Measurements from ENCODE around the gene PFDN1.

Gene PFDN1

DNA sequence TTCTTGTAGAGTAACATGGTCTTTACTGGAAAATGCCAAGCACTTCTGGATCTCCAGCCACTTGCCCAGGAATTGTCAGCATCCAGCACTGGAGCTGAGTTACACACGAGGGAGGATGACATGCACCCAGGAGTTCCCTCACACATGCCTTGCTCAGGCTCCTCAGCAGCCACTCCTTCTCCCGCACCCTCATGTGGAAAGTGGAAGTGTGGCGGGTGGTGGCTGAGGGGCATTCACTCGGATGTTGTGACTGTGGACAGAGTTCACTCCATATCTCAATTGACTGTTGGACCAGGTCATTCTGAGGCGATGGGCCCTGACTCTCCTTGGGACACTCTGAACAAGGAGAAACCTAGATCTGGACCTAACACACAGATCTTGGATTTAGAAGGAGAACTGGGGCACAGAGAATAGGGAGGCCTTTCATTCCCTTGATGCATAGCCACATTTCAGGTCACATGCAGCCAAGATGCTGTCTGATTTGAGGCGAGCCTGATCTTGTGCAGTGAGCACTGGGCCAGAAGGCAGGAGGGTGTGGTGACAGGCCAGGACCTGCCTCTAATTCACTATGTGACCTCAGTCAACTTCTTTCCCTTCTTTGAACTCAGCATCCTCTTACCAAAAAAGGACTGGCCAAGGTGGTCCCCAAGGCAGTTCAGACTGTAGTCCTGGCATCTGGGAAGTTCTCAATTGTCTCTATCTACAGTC, 65.9 kb downstream of the PFDN1 start:
- DNase-seq = no peak

DNA sequence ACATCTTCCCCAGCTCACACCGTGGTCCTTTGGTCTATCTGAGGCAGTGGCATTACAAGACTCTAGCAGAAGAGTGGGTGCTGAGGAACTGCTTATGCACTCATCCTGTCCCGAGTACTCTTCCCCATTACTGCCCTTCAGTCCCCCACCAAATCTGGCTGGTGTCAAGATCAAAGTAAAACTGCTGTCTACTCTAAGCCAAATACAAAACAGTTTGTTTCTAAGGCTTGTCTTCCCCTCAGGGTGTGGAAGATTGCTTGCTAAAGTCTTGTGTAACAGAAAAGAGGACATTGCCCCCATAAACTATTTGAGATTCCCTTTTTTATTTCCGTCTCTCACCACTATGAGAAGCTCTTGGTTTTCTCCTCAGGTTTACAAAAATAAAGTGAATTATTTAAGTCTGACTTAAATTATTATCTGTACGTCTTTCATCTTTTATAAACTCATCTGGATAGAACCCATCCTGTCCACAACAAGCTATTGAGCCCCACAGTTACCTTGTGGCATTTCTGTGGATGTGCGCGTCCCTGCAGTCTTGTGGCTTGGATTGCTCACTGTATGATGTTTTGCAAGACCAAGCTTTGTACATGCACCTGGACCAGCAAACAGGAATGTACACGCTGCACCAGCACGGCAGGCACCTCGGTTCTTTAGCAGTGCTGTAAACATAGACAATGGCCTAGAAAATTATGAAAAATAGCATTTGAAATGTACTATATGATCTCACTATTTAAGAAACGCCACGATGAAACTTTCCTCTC, 66.9 kb downstream of the PFDN1 start:
- no peak for DNase-seq

DNA sequence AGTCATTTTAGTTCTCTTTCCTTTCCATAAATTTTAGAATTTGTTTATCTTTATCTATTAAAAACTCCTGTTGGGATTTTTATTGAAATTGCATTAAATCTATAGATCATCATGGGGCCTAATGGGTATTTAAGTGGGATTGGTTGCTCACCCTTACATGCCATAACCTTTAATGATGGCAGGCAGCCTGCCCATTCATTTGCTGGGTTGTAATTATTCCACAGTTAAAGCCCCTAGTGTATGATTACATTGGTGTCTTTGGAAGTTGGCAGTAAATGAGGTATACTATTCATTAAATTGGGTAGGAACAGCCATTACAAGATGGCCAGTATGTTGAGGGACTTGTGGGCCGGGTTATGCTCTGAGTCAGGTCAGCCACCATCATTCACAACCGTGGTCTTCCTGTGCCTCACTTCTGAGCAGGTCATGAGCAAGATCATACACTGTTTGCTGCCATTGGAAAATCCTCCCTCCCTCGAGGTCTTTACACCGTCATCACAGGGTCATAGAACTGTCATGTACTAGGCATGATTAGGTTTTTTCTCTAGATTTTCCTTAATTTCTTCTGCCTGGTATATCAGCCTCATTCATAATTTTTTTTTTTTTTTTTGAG, 68.4 kb downstream of the PFDN1 start:
- DNase-seq = no peak

DNA sequence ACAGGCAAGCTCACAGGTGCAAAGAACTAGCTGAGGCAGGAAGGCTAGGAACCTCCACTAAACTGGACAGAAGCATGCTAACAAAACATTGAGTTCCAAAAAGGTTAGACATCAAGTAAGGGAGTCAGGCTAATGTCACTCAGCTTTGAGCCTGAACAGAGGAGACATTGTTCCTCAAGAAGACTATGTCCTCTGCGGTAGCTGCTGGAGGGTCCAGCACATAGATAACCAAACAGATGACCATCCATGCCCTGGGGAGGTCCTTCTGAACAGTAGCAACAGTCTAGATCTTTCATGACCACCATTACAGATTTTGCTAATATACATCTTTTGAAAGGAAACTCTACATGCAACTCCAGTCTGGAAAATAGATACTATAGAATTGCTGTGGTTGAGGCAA, 70.2 kb downstream of the PFDN1 start:
- DNase-seq = no peak

DNA sequence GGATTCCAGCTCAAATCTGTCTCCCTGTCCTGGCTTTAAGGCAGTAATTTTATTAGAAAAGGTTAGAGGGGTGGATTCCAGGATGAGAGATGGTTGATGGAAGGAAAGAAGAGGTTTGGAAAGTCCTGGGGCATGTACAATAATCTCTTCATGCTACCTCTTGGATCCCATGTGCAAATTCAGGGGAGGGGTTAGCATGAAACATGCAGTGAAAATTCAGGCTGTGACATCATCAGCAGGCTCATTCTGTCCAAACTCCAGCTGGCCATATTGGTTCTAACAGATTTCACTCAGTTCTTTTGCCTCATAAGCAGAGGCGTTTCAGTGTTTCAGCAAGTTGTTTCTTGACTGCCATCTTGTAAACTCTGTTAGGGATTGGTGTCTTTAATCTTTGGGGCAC, 72.5 kb downstream of the PFDN1 start:
- DNase-seq = no peak

DNA sequence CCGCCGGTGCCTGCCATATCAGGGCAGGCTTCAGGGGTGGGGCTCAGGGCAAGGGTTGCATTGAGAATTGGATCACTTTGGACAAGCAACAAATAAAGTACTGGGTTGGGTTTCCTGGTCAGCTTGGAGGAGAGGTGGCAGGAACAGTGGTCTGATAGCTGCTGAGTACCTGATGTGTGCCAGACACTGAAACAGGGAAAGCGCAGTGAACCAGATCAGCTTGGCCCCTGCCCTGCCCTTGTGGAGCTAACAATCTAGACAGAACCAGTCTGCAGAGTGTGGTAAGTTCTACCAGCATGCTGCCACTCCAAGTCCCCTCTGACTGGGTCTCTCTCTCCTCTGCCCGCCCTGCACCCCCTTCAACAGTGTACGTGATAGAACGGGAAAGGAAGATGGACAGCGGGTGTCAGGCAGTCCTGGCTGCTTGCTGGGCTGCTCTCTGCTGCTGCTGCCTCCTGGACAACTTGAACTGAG, 74.5 kb downstream of the PFDN1 start:
- DNase-seq = no peak

DNA sequence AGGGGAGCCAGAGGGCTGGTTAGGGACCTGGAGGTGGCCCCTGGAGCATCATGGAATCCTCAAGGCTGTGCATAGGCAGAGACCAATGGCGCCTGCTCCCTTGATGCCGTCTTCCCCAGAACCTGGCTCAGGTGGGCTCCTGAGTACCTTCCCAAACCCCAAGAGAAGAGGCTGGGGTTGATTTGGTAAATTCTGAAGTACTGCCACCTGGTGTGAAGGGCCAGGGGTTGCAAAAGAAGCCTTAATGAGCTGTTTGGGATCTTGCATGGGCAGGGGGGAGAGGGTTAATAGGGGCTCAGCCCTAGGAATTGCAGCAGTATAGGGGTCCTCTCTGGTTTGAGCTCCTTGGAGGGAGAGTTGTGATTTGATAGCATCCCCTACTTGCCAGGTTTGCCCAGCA, 75.9 kb downstream of the PFDN1 start:
- no peak for DNase-seq

DNA sequence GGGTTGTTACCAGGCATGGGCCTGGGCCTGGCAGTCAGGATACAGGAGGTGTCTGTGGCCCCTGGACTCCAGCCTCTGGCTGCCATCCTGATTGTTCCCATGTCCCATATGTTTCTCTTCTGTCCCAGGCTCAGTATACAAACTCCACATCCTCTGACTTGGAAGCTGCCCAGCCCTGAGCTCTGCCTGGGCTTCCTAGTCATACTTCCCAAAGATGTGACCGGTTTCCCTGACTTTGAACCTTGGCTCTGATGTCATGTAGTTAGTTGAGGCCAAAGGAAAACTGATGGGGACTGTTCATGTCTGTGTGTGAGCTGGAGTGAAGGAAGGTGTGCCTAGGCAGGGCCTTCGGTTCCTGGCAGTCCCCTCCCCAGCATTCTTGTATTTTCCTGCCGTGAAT, 77.5 kb downstream of the PFDN1 start:
- no peak for DNase-seq

DNA sequence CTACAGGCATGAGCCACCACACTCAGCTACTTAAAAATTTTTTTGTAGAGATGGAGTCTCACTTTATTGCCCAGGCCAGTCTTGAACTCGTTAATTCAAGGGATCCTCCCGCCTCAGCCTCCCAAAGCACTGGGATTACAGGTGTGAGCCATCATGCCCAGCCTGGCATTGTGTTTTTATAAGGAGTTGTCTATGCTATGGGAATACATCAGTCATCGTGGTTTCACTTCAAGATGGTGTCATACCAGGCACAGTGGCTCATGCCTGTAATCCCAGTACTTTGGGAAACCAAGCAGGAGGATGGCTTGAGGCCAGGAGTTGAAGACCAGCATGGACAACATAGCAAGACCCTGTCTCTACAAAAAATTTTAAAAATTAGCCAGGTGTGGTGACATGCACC, 78.2 kb downstream of the PFDN1 start:
- DNase-seq = no peak

DNA sequence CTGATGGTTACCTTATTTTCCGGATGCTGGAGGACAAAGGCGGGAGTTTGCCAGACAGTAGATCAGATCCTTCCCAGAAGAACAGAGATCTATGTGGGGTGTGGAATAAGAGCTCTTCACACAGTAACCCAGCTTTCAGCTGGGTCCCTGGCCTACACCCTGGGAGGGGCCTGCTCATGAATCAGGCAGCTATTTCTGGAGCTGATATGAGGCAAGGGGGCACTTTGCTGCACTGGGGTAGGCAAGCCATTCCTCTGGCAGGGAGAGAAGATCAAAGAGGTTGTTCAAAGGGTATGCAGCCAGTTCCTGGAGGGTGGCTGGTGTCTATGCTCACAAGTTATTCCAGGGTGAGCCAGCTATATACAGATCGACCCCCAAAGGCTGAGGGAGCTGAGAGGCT, 79.3 kb downstream of the PFDN1 start:
- DNase-seq = no peak

DNA sequence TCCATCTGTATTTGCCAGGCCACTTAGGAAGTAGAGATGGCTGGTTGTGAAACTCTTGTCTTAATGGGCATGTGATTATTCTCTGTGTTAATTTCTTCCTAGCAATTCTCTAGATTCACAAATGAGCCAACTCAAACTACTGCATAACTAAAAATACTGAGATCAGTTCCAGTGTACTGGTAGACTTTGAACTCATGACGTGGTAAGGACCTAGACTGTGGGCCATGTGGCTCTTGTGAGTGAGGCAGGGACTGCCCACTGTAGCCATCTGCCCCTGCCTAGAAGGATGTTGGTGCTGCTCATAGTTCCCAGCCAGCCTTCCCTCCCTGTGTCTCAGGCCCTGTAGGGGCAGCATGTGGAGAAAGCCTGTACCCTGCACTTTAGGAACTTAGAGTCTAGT, 80.5 kb downstream of the PFDN1 start:
- DNase-seq = no peak

DNA sequence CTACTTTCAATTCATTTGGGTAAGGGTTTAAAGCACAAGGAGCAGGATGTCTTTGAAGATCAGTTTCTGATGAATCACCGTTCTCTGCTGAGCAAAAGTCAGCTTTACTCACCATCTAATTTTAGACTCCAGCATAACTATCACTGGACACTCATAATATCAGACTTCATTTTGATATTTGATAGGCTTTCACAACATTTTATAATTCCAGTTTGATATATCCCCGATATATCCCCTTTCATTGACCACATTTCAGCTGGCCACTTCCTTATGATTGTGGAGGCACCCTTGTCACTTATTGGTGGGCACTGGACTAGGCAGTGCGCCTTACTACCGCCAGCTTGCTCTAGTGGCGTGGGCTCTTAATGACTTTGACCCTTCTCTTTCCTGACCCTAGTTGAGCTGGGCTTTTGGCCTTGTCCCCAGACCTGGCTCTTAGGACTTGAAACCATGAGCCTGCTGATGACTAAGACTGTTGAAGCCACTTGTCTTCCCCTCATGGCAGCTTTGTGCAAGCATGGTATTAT, 81.1 kb downstream of the PFDN1 start:
- DNase-seq = no peak

DNA sequence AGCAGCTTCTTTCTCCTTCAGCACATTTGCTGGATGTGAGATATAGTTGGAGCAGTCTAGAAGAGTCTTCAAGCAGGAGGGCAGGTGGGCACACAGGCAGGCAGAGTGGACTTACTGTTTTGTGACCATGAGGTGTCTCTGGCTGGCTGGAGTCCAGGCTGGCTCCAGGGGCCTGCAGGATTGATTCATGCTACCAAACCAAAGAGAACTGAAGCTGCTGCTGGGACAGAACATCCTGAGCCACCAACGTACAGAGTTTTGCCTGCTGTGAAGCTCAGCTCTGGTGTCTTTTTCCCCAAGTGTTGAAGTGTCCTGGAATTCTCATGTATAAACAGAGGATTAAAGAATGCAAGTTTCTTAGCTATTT, 82.2 kb downstream of the PFDN1 start:
- DNase-seq = no peak

DNA sequence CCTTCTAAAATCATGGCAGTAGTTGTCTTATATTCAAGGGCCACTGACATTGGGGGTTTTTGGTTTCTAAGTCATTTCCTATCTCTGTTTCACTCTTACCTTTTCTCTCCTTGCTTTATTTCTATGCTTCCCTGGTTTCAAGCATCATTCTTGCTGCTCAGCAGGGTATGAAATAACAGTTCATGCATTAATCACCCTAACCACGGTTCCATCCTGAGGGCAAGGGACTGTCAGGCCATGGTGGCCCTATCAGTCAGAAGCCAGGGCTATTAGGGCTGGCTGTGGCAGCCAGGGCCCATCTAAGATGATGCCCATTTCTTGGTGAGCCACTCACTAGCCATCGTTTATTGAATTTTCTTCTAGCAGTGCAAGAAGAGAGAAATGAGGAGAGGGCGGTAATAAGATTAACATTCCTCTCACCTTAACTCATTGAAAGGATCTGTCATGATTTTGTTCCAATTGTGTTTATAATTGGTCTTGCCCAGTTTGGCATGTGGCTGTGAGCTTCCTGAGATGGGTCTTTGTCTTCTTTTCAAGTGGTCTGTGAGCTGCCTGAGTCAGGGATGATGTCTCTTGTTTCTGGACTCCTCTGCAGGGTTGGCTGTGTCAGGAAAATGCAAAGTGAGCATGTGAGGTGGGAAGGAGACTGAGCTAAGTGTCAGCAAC, 82.7 kb downstream of the PFDN1 start:
- DNase-seq = no peak

DNA sequence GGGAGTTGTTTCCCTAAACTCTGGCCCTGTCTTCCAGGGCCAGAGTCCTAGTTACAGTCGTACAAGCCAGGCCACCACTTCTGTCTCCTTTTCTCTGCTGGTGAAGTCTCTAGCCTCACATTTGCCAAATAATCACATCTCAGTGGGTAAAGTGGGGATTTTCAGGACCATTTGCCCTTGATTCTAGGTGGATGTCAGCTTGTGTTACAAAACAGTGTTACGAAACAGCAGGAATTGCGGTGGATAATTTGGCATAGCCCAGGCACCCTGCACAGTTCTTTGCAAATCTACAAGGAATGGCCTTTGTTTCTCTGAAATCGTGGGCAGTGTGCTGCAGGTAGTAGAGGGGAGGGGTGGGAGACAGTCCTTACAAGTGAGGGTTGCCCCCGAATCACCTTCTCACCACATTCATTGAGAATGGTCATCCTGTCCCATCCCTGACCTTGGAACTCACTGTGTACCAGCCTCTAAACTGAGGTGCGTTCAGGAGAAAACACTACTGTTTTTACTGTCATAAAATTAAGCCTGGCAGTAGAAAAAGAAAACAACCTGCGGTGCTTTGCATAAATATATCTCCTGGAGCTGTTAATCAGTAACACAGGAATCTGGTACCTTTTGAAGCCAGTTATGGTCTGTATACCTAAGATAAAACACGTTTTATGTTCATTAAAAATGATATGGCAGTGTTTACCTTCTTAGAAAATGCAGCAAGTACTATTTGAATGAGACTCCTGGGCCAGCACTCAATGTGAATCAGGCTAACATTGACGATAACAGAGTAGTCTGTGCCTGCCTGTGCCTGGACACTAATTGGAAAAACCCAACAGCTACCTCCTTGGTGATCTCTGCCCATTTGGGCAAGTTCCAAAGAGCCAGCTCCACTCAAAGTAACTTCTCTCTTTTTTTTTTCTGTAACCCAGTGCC, 83.6 kb downstream of the PFDN1 start:
- no peak for DNase-seq

DNA sequence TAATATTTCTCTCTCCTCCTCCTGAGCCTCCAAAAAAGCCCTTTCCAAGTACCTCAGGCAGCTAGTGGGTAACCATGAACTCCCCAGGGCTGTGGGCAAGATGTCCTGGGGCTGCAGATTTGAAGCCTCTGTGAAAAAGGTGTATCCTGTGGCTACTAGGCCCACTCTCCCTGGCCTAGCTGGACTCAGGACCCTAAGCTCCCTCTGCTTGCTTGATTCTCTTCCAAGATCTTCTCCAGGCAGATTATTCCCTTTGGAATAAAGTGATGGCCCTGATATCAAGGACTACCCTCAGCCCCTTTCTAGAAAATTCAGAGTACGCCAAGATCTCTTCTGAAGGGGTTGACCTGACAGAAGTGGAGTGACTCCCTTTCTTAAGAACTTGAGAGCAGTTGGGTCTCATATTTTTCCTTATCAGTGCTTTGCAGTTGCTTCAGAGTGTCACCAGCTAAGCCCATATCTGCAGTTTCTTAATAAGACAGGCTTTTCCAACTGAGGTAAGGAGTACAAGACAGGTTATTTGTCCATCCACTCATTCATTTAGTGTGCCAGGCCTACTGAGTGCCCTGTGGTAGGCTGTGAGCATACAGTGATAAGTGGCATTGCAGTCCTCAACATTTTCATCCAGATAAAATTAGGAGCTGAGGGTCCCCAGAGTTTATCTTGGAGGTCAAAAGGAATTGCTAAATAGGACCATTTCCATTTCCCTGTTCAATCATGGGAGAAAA, 85.4 kb downstream of the PFDN1 start:
- no peak for DNase-seq

DNA sequence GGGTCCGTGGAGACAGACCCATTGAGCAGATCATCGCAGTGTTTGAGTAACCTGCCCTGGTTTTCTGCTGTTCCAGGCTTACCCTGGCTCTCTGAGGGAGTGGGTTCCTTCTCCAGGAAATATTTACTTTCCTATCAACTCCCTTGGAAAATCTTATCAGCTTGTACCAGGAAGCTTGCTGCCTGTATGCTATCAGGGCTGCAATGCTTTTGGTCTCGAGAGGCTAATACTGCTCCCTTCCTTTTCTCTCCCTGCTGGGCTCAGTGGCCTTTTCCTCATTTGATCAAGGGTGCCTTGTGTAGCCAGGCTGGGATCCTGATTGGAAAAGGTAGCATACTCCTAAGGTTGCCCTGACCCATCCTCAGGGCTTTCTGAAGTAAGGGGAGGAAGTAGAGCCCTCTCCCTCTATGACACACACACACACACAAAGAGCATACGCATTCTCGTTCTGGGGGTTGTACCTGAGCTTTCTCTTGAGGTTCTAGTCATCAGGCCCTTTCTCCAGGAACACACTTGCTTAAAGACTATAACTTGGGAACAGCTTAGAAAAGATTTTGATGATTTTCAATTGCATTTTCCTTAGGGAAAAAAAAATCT, 86.3 kb downstream of the PFDN1 start:
- no peak for DNase-seq

DNA sequence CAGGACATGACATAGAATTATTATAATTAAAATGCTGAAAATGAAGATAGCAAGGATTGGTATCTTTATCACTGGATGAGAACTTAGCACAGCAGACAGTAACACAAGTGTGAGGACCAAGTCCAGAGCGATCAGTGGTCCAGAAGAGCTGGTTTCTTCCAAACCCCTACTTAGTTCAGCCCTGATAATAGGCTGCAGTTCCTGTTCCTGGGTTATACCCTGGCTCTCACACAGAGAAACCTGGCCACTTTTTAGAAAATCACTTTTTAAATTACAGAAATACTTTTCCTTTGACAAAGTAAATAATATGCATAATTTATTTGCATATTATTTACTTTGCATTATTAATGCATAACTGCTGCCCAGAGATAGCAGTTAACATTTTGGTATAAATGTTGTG, 87.6 kb downstream of the PFDN1 start:
- no peak for DNase-seq

DNA sequence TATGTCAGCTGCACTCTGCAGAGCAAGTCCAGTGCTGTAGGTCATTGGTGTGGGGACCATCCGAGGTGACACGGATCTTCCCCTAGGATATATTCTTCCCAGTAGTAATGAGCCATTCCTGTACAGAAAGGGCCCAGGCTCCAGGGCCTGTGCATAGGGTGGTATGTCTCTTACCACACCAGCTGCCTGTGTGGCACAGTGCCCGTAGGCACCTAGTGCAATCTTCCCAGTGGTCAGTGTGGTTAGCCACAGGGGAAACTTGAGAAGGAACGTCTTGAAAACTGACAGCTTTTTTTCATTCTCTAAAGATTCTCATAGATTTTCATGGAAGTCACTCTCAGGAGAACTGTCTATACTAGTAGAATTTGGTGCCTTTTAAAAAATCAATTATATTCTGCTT, 88.1 kb downstream of the PFDN1 start:
- DNase-seq = no peak

DNA sequence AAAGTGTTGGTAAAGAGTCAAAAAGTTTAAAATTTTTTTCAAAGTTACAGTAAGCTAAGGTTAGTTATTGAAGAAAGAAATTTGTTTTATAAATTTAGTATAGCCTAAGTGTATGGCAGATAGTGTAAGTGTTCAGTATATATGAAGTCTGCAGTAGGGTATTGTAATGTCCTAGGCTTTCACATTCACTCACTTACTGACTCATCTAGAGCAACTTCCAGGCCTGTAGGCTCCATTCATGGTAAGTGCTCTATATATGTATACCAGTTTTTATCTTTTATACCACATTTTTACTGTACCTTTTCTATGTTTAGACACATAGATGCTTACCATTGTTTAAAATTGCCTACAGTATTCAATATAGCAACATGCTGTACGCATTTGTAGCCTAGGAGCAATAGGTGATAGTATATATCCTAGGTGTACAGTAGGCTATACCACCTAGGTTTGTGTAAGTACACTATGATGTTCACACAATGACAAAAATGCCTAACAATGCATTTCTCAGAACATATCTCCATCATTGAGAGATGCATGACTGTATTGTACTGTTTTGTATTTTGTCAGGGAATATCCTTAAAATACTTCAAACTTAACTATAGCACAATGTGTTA, 89.4 kb downstream of the PFDN1 start:
- DNase-seq = no peak

DNA sequence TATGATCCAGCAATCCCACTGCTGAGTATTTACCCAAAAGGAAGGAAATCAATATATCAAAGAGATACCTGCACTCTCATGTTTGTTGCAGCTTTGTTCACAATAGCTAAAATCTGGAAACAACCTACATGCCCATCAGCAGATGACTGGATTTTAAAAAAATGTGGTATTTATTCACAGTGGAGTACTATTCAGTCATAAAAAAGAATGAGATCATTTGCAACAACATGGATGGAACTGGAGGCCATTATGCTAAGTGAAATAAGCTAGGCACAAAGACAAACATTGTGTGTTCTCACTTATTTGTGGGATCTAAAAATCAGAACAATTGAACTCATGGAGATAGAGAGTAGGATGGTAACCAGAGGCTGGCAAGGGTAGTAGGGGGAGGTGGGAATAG, 94.8 kb downstream of the PFDN1 start:
- no peak for DNase-seq
